ENCODE results near the gene GAB2.

The GAB2 gene

GRCh38 chr11:78339483-78339882 is 78.1 kb downstream of the GAB2 start:
- DNase-seq: no peak

GRCh38 chr11:78338702-78339101 is 78.9 kb downstream of the GAB2 start:
- no peak for DNase-seq

GRCh38 chr11:78338138-78338537 is 79.5 kb downstream of the GAB2 start:
- no peak for DNase-seq

- DNase-seq: no peak
Observed at GRCh38 chr11:78337554-78337924, 80.1 kb downstream of the GAB2 start.

- DNase-seq: peak in 1 of 2 donors; percentile 4
Observed at GRCh38 chr11:78336877-78337553, 80.6 kb downstream of the GAB2 start.

GRCh38 chr11:78334109-78334508 is 83.5 kb downstream of the GAB2 start:
- DNase-seq: no peak

- no peak for DNase-seq
Observed at GRCh38 chr11:78332872-78333271, 84.7 kb downstream of the GAB2 start.

GRCh38 chr11:78332174-78332866 is 85.3 kb downstream of the GAB2 start:
- no peak for DNase-seq

GRCh38 chr11:78331711-78332110 is 85.9 kb downstream of the GAB2 start:
- no peak for DNase-seq

GRCh38 chr11:78330361-78330760 is 87.3 kb downstream of the GAB2 start:
- DNase-seq: no peak

- no peak for DNase-seq
Observed at GRCh38 chr11:78327945-78328344, 89.7 kb downstream of the GAB2 start.

GRCh38 chr11:78325274-78325781 is 92.3 kb downstream of the GAB2 start:
- peak; percentile 23 to 65 for DNase-seq

- no peak for DNase-seq
Observed at GRCh38 chr11:78323363-78323762, 94.3 kb downstream of the GAB2 start.

- DNase-seq: no peak
Observed at GRCh38 chr11:78319453-78319955, 98.1 kb downstream of the GAB2 start.

- no peak for DNase-seq
Observed at GRCh38 chr11:78318321-78319114, 99.1 kb downstream of the GAB2 start.

GRCh38 chr11:78315724-78316123 is 101.9 kb downstream of the GAB2 start:
- DNase-seq: no peak

- DNase-seq: no peak
Observed at GRCh38 chr11:78314762-78315161, 102.9 kb downstream of the GAB2 start.

- peak in 1 of 2 donors; percentile 40 for DNase-seq
Observed at GRCh38 chr11:78313898-78314297, 103.7 kb downstream of the GAB2 start.

- DNase-seq: no peak
Observed at GRCh38 chr11:78313181-78313795, 104.3 kb downstream of the GAB2 start.

GRCh38 chr11:78312712-78313111 is 104.9 kb downstream of the GAB2 start:
- no peak for DNase-seq

GRCh38 chr11:78311702-78312371 is 105.8 kb downstream of the GAB2 start:
- DNase-seq: no peak

GRCh38 chr11:78310500-78310909 is 107.1 kb downstream of the GAB2 start:
- no peak for DNase-seq

Measured in CD4-positive, alpha-beta T cell treated with Interleukin-4 for 1 hour (primary cell).